ENCODE results near the gene VEPH1.

The VEPH1 gene

GRCh38 chr3:157429708-157430107, 73.5 kb downstream of the VEPH1 start:
- DNase-seq (ENCODE audit: low read depth), result no peak

- no peak for DNase-seq (ENCODE audit: low read depth)
These were observed 74.4 kb downstream of the VEPH1 start for GRCh38 chr3:157428853-157429252.

- DNase-seq (ENCODE audit: low read depth), result no peak
These were observed 75.3 kb downstream of the VEPH1 start for GRCh38 chr3:157427901-157428300.

GRCh38 chr3:157423337-157423736, 79.9 kb downstream of the VEPH1 start:
- no peak for DNase-seq (ENCODE audit: low read depth)

DNA sequence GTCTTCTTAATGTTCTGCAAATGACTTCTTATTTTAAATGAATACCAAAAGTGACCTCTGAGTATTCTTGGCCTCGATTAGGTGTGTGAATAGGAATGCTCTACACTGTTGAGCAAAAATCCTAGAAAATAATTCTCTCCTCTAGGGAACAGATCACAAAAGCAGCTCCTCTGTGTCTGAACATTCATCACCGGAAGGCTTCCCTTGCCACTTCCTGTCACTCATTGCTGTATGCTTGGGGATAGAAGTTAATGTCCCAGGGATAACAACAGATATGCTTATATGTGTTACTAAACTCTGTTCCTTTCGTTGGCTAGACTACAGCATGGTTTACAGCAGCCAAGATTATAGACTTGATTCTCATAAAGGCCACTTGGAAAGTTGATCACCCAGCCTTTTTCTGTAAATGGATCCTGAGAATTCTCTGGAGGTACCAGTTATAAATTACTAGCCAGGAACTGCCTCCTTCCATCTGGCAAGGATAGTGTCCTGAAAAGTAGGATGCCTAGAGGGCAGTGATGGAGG, 82.5 kb downstream of the VEPH1 start:
- no peak for DNase-seq (ENCODE audit: low read depth)

GRCh38 chr3:157418104-157418503, 85.1 kb downstream of the VEPH1 start:
- DNase-seq (ENCODE audit: low read depth), result no peak

GRCh38 chr3:157417247-157417646, 86.0 kb downstream of the VEPH1 start:
- DNase-seq (ENCODE audit: low read depth), result no peak

GRCh38 chr3:157416347-157417087, 86.7 kb downstream of the VEPH1 start:
- DNase-seq (ENCODE audit: low read depth), result no peak

DNA sequence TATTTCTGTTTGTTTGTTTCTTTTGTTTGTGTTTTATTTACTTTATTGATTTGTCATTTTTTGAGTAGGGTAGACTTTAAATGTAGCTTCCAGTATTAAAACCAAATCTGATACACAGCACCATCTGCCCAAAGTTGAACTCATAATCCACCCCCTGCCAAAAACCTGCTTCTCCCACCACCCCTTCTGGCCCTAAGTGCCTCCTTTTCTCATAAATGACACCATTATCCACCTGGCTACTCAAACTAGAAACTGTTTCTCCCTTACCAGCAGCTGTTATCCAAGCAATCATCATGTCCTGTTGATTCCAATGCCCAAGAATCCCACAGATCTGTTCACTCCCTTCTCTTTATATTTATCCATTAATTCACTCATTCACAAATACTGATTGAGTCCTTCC, 88.4 kb downstream of the VEPH1 start:
- DNase-seq (ENCODE audit: low read depth), result no peak

- no peak for DNase-seq (ENCODE audit: low read depth)
These were observed 90.8 kb downstream of the VEPH1 start for GRCh38 chr3:157412323-157412855.

- DNase-seq (ENCODE audit: low read depth), result no peak
These were observed 92.3 kb downstream of the VEPH1 start for GRCh38 chr3:157410945-157411344.

GRCh38 chr3:157409516-157409915, 93.7 kb downstream of the VEPH1 start:
- DNase-seq (ENCODE audit: low read depth), result no peak

GRCh38 chr3:157408499-157409149, 94.6 kb downstream of the VEPH1 start:
- DNase-seq (ENCODE audit: low read depth), result no peak

- DNase-seq (ENCODE audit: low read depth), result no peak
These were observed 95.4 kb downstream of the VEPH1 start for GRCh38 chr3:157407769-157408168.

- no peak for DNase-seq (ENCODE audit: low read depth)
These were observed 96.8 kb downstream of the VEPH1 start for GRCh38 chr3:157406394-157406793.

- peak; percentile 55 for DNase-seq (ENCODE audit: low read depth)
These were observed 97.8 kb downstream of the VEPH1 start for GRCh38 chr3:157405457-157405856.

- no peak for DNase-seq (ENCODE audit: low read depth)
These were observed 98.8 kb downstream of the VEPH1 start for GRCh38 chr3:157404381-157404780.

GRCh38 chr3:157398598-157398997, 104.6 kb downstream of the VEPH1 start:
- no peak for DNase-seq (ENCODE audit: low read depth)

DNA sequence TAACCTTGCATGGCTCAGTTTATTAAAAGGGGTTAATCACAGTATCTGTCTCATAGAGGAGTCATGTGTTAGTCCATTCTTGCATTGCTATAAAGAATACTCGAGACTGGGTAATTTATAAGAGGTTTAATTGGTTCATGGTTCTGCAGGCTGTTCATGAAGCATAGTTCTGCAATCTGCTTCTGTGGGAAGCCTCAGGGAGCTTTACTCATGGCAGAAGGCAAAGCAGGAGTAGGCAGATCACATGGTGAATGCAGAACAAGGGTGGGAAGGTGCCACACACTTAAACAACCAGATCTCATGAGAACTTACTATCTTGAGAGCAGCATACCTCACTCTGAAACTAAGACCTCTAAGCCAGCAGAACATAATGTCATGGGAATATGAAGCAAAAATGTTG, 108.8 kb downstream of the VEPH1 start:
- DNase-seq (ENCODE audit: low read depth), result peak; percentile 14

DNA sequence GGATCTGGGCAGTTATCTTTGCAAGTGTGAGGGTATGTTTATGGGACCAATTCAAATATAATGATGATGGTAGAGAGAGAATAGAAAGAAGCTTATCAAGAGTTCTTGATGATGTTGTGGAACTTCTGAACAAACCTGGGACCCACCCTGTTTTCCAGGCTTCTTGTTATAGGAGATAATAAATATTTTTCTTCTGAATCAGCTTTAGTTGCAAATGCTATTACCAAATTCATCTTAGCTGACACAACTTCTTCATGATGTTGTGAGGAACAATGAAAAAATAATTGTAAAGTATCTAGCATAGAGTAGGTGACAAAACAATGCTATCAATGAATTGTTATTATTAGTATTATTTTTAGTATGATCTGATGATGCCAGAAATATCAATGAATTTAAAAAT, 110.1 kb downstream of the VEPH1 start:
- peak; percentile 20 for DNase-seq (ENCODE audit: low read depth)

DNA sequence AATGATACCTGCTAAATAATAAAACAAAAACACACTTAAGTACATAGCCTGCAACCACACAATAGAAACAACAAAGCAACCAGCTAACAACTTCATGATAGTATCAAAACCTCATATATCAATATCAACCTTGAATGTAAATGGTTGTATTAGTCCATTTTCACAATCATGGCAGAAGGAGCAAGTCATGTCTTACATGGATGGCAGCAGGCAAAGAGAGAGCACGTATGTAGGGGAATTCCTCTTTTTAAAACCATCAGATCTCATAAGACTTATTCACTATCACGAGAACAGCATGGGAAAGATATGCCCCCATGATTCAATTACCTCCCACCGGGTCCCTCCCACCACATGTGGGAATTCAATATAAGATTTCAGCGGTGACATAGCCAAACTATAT, 111.1 kb downstream of the VEPH1 start:
- DNase-seq (ENCODE audit: low read depth), result no peak

DNA sequence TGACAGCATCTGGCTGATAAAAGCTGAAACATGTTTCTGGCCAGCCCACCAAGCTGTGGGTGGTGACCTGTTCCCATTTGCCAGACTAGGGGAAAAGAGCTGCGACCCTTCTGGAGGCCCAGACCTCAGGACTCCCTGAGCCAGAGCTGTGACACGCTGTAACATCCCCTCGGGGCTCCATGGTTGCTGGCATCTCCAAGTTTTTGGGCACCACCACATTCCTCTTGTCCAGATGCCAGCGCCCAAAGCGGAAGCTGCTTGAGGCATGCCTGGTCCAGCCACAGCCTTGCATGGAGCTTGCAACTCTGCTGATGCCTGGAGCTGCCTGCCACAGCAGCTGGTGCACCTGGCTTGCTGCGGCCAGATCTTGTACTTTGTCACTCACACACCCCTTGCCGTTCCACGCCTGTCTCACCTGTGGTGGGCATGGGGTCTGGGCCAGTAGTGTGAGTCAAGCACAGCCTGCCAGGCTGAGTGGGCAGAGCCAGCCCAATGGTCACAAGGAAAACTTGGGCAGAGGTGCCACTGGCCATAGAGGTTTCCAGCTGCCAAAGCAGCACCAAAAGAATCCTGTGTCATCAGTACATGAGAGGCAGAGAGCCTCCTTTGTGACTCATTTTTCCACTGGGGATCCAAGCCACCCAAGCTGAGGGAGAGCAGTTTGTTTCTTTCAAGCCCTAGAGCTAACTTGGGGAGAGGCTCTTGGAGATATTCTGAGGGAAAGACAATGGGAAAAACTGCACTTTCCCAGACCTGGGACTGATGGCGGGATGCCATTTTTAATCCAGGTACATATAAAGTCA, 112.3 kb downstream of the VEPH1 start:
- DNase-seq (ENCODE audit: low read depth), result no peak
